SK-MEL-5 (cell line): ENCODE data around the gene CCR5AS.
"Not testable (repeated sequence)": the region's sequence is repeated elsewhere in the genome, so short reads cannot be mapped to it uniquely, and the experiment has no call there.

ENCODE experiments used
- DNase-seq: peaks from one replicate; pipeline ENCODE4 v3.0.0-alpha.2; 2016; ENCODE audit warnings: low read depth, low spot score
- in situ Hi-C: cut with HindIII; loops from 2 replicates; pipeline ENCODE4 v1.10.0; 2016; ENCODE audit warnings: low sequenced_read_pairs, high pct_unique_total_duplicates, low pct_unique_long_range_greater_than_20kb

CCR5AS gene

GRCh38 chr3:46406788-46407611 is at the start of gene CCR5AS, which contains the start of gene CCRL2:
Gene CCR5AS, minus strand, starts transcription at chr3:46407066.
Gene CCRL2, plus strand, starts transcription at chr3:46407259. Its CDS starts 821 bp downstream, at chr3:46408080.
- DNase-seq = no peak
- in situ Hi-C loops = no loop called here

- in situ Hi-C loops = no loop called here
- DNase-seq = no peak
These were observed 49.3 kb upstream of the CCR5AS start for GRCh38 chr3:46456118-46456517.

GRCh38 chr3:46455231-46456115 is 48.6 kb upstream of the CCR5AS start:
- DNase-seq = no peak
- in situ Hi-C loops = no loop called here

DNA sequence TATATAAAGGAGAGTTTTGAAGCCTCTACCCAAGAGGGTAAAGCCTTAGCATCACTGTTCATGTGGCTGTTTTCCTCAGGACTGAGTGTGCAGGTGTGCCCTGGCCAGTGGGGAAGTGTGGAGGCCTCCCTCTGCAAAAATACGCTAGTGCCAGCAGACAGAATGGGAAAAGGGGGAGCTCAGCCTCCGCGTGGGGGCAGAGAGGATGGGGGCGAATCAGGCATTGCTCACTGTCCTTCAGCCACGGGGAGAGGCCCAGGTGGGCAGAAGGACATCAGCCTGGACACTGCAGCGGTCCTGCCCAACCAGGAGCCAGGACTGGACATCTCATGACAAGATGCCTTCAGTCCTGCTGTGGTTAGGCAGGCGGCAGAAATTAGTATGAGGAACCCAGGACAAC is 47.7 kb upstream of the CCR5AS start:
- in situ Hi-C loops = no loop called here
- no peak for DNase-seq

DNA sequence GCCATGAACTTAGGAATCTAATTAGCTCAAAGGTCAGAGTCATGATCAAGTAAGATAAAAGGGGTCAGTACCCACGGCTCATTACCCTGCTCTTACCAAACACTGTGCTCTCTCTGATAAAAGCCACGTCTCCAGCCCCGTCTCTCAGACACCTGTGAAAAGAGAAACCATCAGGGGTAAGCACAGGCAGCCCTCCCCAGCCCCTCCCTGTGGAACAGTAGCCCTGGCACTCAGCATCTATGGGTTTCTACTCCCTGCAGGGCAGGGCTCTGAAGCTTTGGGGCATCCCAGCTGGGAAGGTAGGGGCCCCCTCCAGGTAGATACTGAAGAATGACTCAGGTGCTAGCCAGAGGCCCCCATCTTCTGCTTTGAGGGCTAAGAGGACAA is 47.3 kb upstream of the CCR5AS start:
- in situ Hi-C loops = no loop called here
- no peak for DNase-seq

- no peak for DNase-seq
- in situ Hi-C loops = no loop called here
These were observed 46.8 kb upstream of the CCR5AS start for GRCh38 chr3:46453526-46454208.

GRCh38 chr3:46449755-46450552 is 43.1 kb upstream of the CCR5AS start:
- DNase-seq = peak; percentile 44
- in situ Hi-C loops = no loop called here

- DNase-seq = no peak
- in situ Hi-C loops = no loop called here
These were observed 41.9 kb upstream of the CCR5AS start for GRCh38 chr3:46448721-46449120.

GRCh38 chr3:46447228-46447985 is 40.5 kb upstream of the CCR5AS start:
- no peak for DNase-seq
- in situ Hi-C loops = no loop called here

DNA sequence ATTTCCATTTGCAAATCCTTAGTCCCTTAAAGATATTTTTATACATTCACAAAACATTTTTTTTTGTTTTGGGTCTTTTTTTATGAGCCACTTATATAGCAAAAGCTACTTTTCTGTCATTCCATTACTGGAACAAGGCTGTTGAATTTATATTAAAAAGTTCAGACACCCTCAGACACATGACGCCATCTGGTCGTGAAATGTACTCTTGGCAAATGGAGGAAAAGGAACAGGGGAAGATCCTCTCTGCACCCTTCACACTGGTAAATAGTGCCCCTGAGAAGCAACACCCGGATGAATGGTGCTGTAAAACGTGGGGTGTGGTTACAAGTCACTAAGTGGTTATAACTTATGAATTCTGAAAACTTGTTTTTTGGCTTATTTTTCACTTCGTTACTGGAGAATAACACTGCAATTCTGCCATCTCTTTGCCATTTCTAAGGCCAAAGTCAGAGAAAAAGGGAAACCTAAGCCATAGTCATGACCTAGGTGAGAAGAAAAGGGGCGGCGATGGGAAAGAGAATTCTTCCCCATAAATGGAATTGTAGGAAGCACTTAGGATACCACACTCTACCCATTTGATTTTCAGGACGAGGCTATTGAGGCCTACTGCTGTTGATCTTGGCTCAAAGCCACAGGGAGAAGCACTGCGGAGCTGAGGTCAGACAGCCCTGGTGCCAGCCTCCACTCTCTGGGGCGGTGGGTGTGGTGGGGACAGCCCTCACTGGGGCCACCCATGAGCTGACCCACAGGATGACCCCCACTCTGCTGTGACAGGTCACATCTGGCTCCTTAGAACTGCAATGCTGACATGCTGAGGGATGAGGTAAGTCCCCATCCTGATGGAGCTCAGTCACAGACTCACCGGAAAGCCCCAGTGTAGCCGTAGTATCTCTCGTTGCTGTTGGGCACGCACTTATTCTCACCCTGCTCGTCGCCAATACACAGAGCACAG is 36.0 kb upstream of the CCR5AS start:
- in situ Hi-C loops = no loop called here
- peak; percentile 56 for DNase-seq

- in situ Hi-C loops = no loop called here
- no peak for DNase-seq
These were observed 33.8 kb upstream of the CCR5AS start for GRCh38 chr3:46440531-46441294.

DNA sequence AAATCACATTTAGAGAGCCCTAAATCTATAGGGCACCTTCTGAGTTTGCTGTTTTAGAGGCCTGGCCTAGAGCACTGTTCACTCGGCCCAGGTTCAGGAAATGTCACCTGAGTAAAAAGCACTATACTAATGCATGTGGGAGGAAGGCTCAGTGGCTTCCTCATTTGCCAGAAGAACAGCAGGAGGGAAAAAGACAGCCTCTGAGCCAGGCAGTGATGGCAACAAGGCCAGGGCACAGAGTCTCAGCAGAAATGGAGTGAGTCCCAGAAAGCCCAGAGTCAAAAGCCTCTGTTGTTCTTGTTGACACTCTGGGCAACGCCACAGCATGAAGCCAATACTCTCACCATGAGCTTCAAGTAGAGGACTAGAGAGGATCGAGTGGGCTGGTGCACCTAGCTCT is 32.0 kb upstream of the CCR5AS start:
- DNase-seq = no peak
- in situ Hi-C loops = no loop called here

DNA sequence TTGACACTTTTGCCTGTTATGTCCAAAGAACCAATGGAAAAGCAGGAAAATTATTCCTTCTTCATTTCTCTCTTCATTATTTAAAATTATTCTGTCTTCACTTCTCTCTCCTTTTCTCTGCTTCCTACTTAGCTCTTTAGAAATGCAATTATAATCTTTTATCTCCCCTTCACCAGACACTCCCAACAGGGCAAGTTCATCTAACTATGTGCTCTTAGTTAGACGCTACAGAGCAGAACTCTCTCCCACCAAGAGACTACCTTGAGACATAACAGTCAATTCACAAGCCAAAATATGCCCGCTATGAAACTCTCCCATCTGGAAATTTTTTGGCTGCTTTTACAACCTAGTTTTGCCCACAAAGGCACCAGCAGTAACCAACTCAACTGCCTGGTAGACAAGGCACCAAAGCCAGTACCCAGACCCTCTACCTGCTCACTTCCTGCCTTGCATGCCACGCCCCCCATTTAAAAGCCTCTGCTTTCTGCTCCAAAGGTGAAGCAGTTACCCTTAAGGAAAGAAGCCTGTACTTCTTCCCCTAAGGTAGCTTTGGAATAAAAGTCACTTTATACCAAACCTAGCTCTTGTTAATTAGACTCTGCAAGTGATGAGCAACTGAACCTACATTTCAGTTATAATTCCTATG is 28.3 kb upstream of the CCR5AS start:
- in situ Hi-C loops = no loop called here
- DNase-seq = no peak

DNA sequence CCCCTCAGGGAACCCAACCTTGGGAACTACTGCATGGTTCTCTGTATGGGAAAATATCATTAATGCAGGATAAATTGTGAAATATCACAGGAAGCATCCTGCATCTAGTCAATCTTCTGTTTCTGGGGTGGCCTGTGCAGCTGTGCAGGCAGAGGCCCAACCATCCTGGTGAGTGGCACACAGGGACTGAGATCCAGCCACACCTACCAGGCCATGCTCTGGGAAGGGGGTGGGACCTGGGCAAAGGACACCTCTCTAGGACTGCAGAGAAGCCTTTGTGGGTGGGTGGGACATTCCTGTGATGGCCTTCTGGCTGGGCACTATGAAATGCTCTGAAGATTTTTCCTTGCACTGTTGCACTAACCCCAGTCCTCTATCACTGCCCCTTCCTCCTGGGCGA is 27.0 kb upstream of the CCR5AS start:
- no peak for DNase-seq
- in situ Hi-C loops = no loop called here

- not testable (repeated sequence) for DNase-seq
These were observed 26.3 kb upstream of the CCR5AS start for GRCh38 chr3:46433118-46433517.

More at GRCh38 chr3:46433118-46433517, 26.3 kb upstream of the CCR5AS start:
- in situ Hi-C loops = not testable (repeated sequence)
